OCI-LY1 (cell line): ENCODE data around the gene TCTN2.

Experiments
- CTCF ChIP-seq: fragments of 200-600 bp; sonication (generic), shearing (Covaris generic); IDR thresholded peaks from 2 replicates; pipeline ENCODE4 v1.5.1; 2017; ENCODE audit warnings: mild to moderate bottlenecking, antibody characterized with exemption, low read length, moderate library complexity, mixed read lengths
- EZH2 ChIP-seq: fragments of 200-600 bp; sonication (generic), shearing (Covaris generic); IDR thresholded peaks from 2 replicates; pipeline ENCODE4 v1.8.0; 2017; ENCODE audit warnings: borderline replicate concordance, mixed run types, mild to moderate bottlenecking, antibody characterized with exemption, low read length, moderate library complexity, mixed read lengths

GRCh38 chr12:123656392-123656791 is 14.5 kb upstream of the TCTN2 start:
- TF ChIP-seq CTCF (no peak), EZH2 (no peak)
